Measurements from ENCODE around the gene RNF187. TPM values are rescaled to one million over a fixed set of nuclear protein-coding genes. Genes with fewer than 3 reads are reported as not detected.

RNF187 gene
- total and polyA plus RNA-seq, 2 of the 4 experiments (the other 2 are of a cell fraction): 14.0 to 55.4 TPM

GRCh38 chr1:228494391-228494790, 7.2 kb downstream of the RNF187 start:
- ATAC-seq (ENCODE audit: low read depth) (no peak), DNase-seq (no peak)
- Histone ChIP-seq H2AK5ac (ENCODE audit: low read depth, low read length) (no peak overlapping the region), H2BK20ac (ENCODE audit: low read depth, low read length) (no peak overlapping the region), H3K56ac (ENCODE audit: extremely low read depth, insufficient read depth, low read length) (no peak overlapping the region), H3K79me1 (ENCODE audit: low read depth in 1 of 2, low read length in 2 of 2) (peaks cover 16 to 37% of the 10 kb centered on the region in 2 experiments), H3K23ac (ENCODE audit: low read depth, low read length) (no peak overlapping the region), H3K9me3 (ENCODE audit: control insufficient read depth, insufficient read depth, low read length) (no peaks in the 10 kb centered on the region), H3K27ac (ENCODE audit: insufficient read depth, low read length) (no peak overlapping the region), H3K4ac (ENCODE audit: low read depth, low read length) (no peak overlapping the region), H4K91ac (ENCODE audit: insufficient read depth, low read depth, low read length) (no peak overlapping the region), H3K9ac (ENCODE audit: low read depth, low read length) (no peak overlapping the region), H3K4me3 (ENCODE audit: insufficient read depth, low read depth, low read length) (no peak overlapping the region), H2AFZ (replicated peaks; ENCODE audit: low read length, poor library complexity) (no peak overlapping the region), H2AK9ac (replicated peaks; ENCODE audit: low read depth, low read length, poor library complexity) (no peak overlapping the region), H4K20me1 (ENCODE audit: insufficient read depth, low read length) (peaks cover 11% of the 10 kb centered on the region; the same call in 1 of the 2 replicates), H3K36me3 (ENCODE audit: control insufficient read depth, insufficient read depth, low read length) (peaks cover 53% of the 10 kb centered on the region), H3K9me1 (ENCODE audit: insufficient read depth, low read length) (peaks cover 20% of the 10 kb centered on the region), H2BK120ac (ENCODE audit: low read depth, low read length) (no peak overlapping the region), H3K14ac (replicated peaks; ENCODE audit: low read depth, low read length) (no peak overlapping the region), H3K4me1 (ENCODE audit: control insufficient read depth, insufficient read depth, low read length) (peaks cover 8% of the 10 kb centered on the region; the same call in 1 of the 2 replicates), H3K18ac (ENCODE audit: low read depth, low read length) (no peak overlapping the region), H3K4me2 (ENCODE audit: low read depth, low read length) (no peak overlapping the region), H2BK5ac (ENCODE audit: low read depth, low read length, poor library complexity, severe bottlenecking) (no peak overlapping the region), H4K5ac (ENCODE audit: low read depth, low read length) (no peak overlapping the region), H3K27me3 (ENCODE audit: control insufficient read depth, insufficient read depth, low read length) (no peaks in the 10 kb centered on the region), H2BK15ac (ENCODE audit: low read depth, low read length) (no peak overlapping the region), H4K8ac (ENCODE audit: low read depth in 2 of 2, low read length in 2 of 2) (no peak overlapping the region)
- CTCF ChIA-PET: no interaction called here
- dilution Hi-C loops (cut with HindIII; ENCODE audit: low sequenced_read_pairs, unreplicated experiment): no loop called here
- in situ Hi-C loops (cut with MboI; ENCODE audit: low sequenced_read_pairs): no loop called here
- TF ChIP-seq BHLHE40 (IDR thresholded peaks at IDR 0.05; ENCODE audit: low read depth, low read length): no peak
- TF ChIP-seq CHD1 (IDR thresholded peaks at IDR 0.05; ENCODE audit: low read depth, low read length): no peak
- no peak for TF ChIP-seq USF2 (IDR thresholded peaks at IDR 0.05; ENCODE audit: low read depth, low read length)
- no peak for TF ChIP-seq ELK1 (IDR thresholded peaks at IDR 0.05; ENCODE audit: borderline replicate concordance, low read depth, low read length)
- TF ChIP-seq MXI1 (IDR thresholded peaks at IDR 0.05; ENCODE audit: borderline replicate concordance, low read depth, low read length): no peak
- no peak for TF ChIP-seq MAFK (IDR thresholded peaks at IDR 0.05; ENCODE audit: low read depth, low read length)
- TF ChIP-seq POLR2A (IDR thresholded peaks at IDR 0.05; ENCODE audit: low read depth, low read length): no peak
- TF ChIP-seq RAD21 (IDR thresholded peaks at IDR 0.05; ENCODE audit: low read length): no peak
- no peak for TF ChIP-seq CTCF (conservative IDR thresholded peaks at IDR 0.05; ENCODE audit: low read depth, low read length)
- no peak for TF ChIP-seq MAZ (IDR thresholded peaks at IDR 0.05; ENCODE audit: borderline replicate concordance, low read depth, low read length)
- no peak for TF ChIP-seq NFE2L2 (IDR thresholded peaks at IDR 0.05; ENCODE audit: low read depth, low read length)
- TF ChIP-seq FOS (IDR thresholded peaks at IDR 0.05; ENCODE audit: low read depth, low read length): no peak
- no peak for TF ChIP-seq RCOR1 (IDR thresholded peaks at IDR 0.05; ENCODE audit: insufficient replicate concordance, low read length)
- no peak for TF ChIP-seq CEBPB (IDR thresholded peaks at IDR 0.05; ENCODE audit: low read depth, low read length)
- no CpG with 5 or more reads among the region's 7 CpGs for WGBS, 2 experiments (ENCODE audit: extremely low coverage in 2 of 2, insufficient read length in 1 of 2)
- intact Hi-C loops (cut with micrococcal nuclease): no loop called here
- no TSS peak for BruUV-seq (replicated peaks)
- POLR2A ChIA-PET (ENCODE audit: unreplicated experiment): no interaction called here
